DOHH2 (cell line): Measurements from ENCODE around the gene VPS41.

ENCODE experiments used
- H3F3A ChIP-seq: fragments of 200-600 bp; sonication (generic), shearing (Covaris generic); 2 replicates; pipeline ENCODE4 v1.6.0; 2016; ENCODE audit warnings: antibody characterized with exemption, mild to moderate bottlenecking; ENCODE audit not compliant: control insufficient read depth, insufficient read depth
- H3K27ac ChIP-seq: fragments of 200-600 bp; sonication (generic); 2 replicates; pipeline ENCODE4 v1.5.1; 2014; ENCODE audit warnings: low read depth, mild to moderate bottlenecking, low read length, moderate library complexity
- H3K27me3 ChIP-seq: fragments of 200-600 bp; sonication (generic); 2 replicates; pipeline ENCODE4 v1.6.1; 2014; ENCODE audit warnings: mild to moderate bottlenecking, low read length, mixed read lengths; ENCODE audit not compliant: control insufficient read depth
- H3K36me3 ChIP-seq: fragments of 200-600 bp; sonication (generic); 2 replicates; pipeline ENCODE4 v1.6.1; 2014; ENCODE audit warnings: mild to moderate bottlenecking, low read length, moderate library complexity, mixed read lengths; ENCODE audit not compliant: control insufficient read depth
- H3K4me1 ChIP-seq: fragments of 200-600 bp; sonication (generic); 2 replicates; pipeline ENCODE4 v1.6.1; 2014; ENCODE audit warnings: mild to moderate bottlenecking, low read length, mixed read lengths; ENCODE audit not compliant: control insufficient read depth
- H3K4me2 ChIP-seq: fragments of 200-600 bp; sonication (generic); 2 replicates; pipeline ENCODE4 v1.6.0; 2014; ENCODE audit warnings: mild to moderate bottlenecking, low read length, moderate library complexity
- H3K4me3 ChIP-seq: fragments of 200-600 bp; sonication (generic); 2 replicates; pipeline ENCODE4 v1.5.1; 2014; ENCODE audit warnings: mild to moderate bottlenecking, low read length, mixed read lengths
- H3K79me2 ChIP-seq: fragments of 200-600 bp; sonication (generic); 2 replicates; pipeline ENCODE4 v1.6.1; 2014; ENCODE audit warnings: mild to moderate bottlenecking, low read length, mixed read lengths; ENCODE audit not compliant: control insufficient read depth
- H3K9me2 ChIP-seq: fragments of 200-600 bp; sonication (generic); replicated peaks from 2 replicates; pipeline ENCODE4 v1.6.1; 2014; ENCODE audit warnings: mild to moderate bottlenecking, low read length, mixed read lengths; ENCODE audit not compliant: control insufficient read depth
- H3K9me3 ChIP-seq: fragments of 200-600 bp; sonication (generic); 2 replicates; pipeline ENCODE4 v1.6.1; 2014; ENCODE audit warnings: antibody characterized with exemption, low read length, mixed read lengths; ENCODE audit not compliant: control insufficient read depth, insufficient read depth
- H4K20me1 ChIP-seq: fragments of 200-600 bp; sonication (generic); 2 replicates; pipeline ENCODE4 v1.6.0; 2014; ENCODE audit warnings: low read depth, mild to moderate bottlenecking, antibody characterized with exemption, low read length, moderate library complexity; ENCODE audit not compliant: control insufficient read depth, insufficient read depth
- CTCF ChIP-seq: fragments of 200-600 bp; sonication (generic); IDR thresholded peaks from one replicate; pipeline ENCODE4 v1.5.1; 2014; ENCODE audit warnings: antibody characterized with exemption, mild to moderate bottlenecking, low read depth, low read length; ENCODE audit not compliant: poor library complexity, severe bottlenecking
- EZH2phosphoT487 ChIP-seq: fragments of 200-600 bp; sonication (generic); IDR thresholded peaks from 2 replicates; pipeline ENCODE4 v1.6.1; 2017; ENCODE audit warnings: borderline replicate concordance, mild to moderate bottlenecking, antibody characterized with exemption, low read length, moderate library complexity, mixed read lengths

VPS41 gene

GRCh38 chr7:38851321-38851720 lies 57.7 kb downstream of the VPS41 start:
- H3K4me2 ChIP-seq, result no peak overlapping the region
- H3K9me3 ChIP-seq, result no peaks in the 10 kb centered on the region
- H3K4me1 ChIP-seq, result peaks cover 14% of the 10 kb centered on the region
- H3K79me2 ChIP-seq, result no peaks in the 10 kb centered on the region
- no peaks in the 10 kb centered on the region for H3F3A ChIP-seq
- no peak overlapping the region for H3K4me3 ChIP-seq
- H3K36me3 ChIP-seq, result no peaks in the 10 kb centered on the region
- TF ChIP-seq EZH2phosphoT487, result no peak
- TF ChIP-seq CTCF, result no peak
- no peaks in the 10 kb centered on the region for H3K27me3 ChIP-seq
- no peak overlapping the region for H3K27ac ChIP-seq
- H3K9me2 ChIP-seq, result no peaks in the 10 kb centered on the region
- H4K20me1 ChIP-seq, result no peaks in the 10 kb centered on the region

GRCh38 chr7:38846280-38846679 lies 62.7 kb downstream of the VPS41 start:
- H3F3A ChIP-seq, result no peaks in the 10 kb centered on the region
- H3K4me1 ChIP-seq, result no peaks in the 10 kb centered on the region
- no peaks in the 10 kb centered on the region for H3K9me2 ChIP-seq
- H3K27ac ChIP-seq, result no peak overlapping the region
- no peak overlapping the region for H3K4me2 ChIP-seq
- no peaks in the 10 kb centered on the region for H3K27me3 ChIP-seq
- H3K4me3 ChIP-seq, result no peak overlapping the region
- H4K20me1 ChIP-seq, result no peaks in the 10 kb centered on the region
- H3K36me3 ChIP-seq, result no peaks in the 10 kb centered on the region
- 0 out of 2 replicates have a peak, but pooled peaks cover 2% of the 10 kb centered on the region for H3K79me2 ChIP-seq
- H3K9me3 ChIP-seq, result no peaks in the 10 kb centered on the region
- TF ChIP-seq CTCF (no peak), EZH2phosphoT487 (no peak)

- no peak overlapping the region for H3K4me3 ChIP-seq
- H3K27ac ChIP-seq, result no peak overlapping the region
- H3K9me3 ChIP-seq, result no peaks in the 10 kb centered on the region
- no peak overlapping the region for H3K4me2 ChIP-seq
- no peaks in the 10 kb centered on the region for H3K36me3 ChIP-seq
- H3K9me2 ChIP-seq, result no peaks in the 10 kb centered on the region
- TF ChIP-seq CTCF (no peak), EZH2phosphoT487 (no peak)
- no peaks in the 10 kb centered on the region for H3K4me1 ChIP-seq
- H3K79me2 ChIP-seq, result 0 out of 2 replicates have a peak, but pooled peaks cover 2% of the 10 kb centered on the region
- no peaks in the 10 kb centered on the region for H3F3A ChIP-seq
- H3K27me3 ChIP-seq, result no peaks in the 10 kb centered on the region
- H4K20me1 ChIP-seq, result no peaks in the 10 kb centered on the region
Measured at GRCh38 chr7:38844952-38845563, 63.9 kb downstream of the VPS41 start.
